ENCODE measurements around the gene OSBPL8.

DNA sequence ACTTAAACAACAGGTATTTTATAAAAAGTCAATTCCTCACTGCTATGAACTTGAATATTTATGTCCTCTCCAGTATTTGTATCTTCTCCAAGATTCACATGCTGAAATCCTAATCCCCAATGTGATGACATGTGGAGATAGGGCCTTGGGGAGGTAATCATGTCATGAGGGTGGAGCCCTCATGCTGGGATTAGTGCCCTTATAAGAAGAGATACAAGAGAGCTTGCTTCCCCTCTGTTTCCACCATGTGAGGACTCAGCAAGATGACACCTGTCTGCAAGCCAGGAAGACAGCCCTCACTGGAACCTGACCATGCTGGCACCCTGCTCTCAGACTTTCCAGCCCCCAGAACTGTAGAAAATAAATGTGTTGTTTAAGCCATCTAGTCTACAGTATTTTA lies 36.2 kb downstream of the OSBPL8 start:
- no peak for TF ChIP-seq EZH2 (IDR thresholded peaks at IDR 0.05; ENCODE audit: insufficient read depth, low read length)
- TF ChIP-seq, protein P1, sequence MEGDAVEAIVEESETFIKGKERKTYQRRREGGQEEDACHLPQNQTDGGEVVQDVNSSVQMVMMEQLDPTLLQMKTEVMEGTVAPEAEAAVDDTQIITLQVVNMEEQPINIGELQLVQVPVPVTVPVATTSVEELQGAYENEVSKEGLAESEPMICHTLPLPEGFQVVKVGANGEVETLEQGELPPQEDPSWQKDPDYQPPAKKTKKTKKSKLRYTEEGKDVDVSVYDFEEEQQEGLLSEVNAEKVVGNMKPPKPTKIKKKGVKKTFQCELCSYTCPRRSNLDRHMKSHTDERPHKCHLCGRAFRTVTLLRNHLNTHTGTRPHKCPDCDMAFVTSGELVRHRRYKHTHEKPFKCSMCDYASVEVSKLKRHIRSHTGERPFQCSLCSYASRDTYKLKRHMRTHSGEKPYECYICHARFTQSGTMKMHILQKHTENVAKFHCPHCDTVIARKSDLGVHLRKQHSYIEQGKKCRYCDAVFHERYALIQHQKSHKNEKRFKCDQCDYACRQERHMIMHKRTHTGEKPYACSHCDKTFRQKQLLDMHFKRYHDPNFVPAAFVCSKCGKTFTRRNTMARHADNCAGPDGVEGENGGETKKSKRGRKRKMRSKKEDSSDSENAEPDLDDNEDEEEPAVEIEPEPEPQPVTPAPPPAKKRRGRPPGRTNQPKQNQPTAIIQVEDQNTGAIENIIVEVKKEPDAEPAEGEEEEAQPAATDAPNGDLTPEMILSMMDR (IDR thresholded peaks at IDR 0.05; ENCODE audit: insufficient read depth, low read depth, low read length): no peak

All from astrocyte (in vitro differentiated cells and primary cell).